ENCODE data around the gene TAF4. TPM values are rescaled to one million over a fixed set of nuclear protein-coding genes. Genes with fewer than 3 reads are reported as not detected.
A peak's percentile ranks its signal among the peaks of the same experiment; 100 is the strongest.
"Not testable (repeated sequence)": the region's sequence is repeated elsewhere in the genome, so short reads cannot be mapped to it uniquely, and the experiment has no call there.

TAF4 gene
- total RNA-seq, 1 experiment from 2014 or later, result 2.5 TPM

DNA sequence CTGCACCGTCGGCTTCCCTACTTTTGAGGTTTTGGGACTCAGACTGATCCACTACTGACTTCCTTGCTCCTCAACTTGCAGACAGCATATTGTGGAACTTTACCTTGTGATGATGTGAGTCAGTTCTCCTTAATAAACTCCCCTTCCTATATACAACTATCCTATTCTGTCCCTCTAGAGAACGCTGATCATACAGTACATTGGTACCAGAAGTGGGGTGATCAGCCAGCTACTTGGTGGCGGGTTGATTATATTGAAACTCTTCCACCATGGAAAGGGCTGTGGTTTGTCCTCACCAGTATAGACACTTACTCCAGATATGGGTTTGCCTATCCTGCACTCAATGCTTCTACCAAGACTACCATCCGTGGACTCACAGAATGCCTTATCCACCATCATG lies 7.6 kb upstream of the TAF4 start:
- no peak for DNase-seq (ENCODE audit: low read depth)

DNA sequence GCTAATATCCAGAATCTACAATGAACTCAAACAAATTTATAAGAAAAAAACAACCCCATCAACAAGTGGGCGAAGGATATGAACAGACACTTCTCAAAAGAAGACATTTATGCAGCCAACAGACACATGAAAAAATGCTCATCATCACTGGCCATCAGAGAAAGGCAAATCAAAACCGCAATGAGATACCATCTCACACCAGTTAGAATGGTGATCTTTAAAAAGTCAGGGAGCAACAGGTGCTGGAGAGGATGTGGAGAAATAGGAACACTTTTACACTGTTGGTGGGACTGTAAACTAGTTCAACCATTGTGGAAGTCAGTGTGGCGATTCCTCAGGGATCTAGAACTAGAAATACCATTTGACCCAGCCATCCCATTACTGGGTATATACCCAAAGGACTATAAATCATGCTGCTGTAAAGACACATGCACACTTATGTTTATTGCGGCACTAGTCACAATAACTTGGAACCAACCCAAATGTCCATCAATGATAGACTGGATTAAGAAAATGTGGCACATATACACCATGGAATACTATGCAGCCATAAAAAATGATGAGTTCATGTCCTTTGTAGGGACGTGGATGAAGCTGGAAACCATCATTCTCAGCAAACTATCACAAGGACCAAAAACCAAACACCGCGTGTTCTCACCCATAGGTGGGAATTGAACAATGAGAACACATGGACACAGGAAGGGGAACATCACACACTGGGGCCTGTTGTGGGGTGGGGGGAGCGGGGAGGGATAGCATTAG lies 6.2 kb upstream of the TAF4 start:
- DNase-seq (ENCODE audit: low read depth), result not testable (repeated sequence)

DNA sequence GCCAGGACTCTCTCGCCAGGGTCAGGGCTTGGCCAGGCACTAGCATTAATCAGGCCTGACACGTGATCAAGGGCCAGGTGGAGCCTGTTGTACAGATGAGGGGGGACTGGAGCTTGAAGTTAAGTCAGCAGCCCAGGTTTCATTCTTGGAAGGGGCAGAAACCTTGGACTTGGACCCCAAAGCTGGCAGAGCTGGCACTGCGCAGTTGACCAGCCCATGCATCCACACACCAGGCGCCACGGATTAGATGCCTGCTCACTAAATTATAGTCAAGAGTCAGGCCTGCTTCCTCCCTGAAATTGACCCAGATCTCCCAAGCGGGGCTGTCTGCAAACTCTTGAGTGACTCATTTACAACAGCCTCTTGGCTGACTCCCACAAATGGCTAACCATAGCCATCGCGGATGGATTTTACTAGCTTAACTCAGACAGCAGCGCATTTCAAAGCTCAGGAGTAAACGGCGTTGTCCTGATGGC lies 4.1 kb upstream of the TAF4 start:
- peak; percentile 68 for DNase-seq (ENCODE audit: low read depth)

- no peak for DNase-seq (ENCODE audit: low read depth)
Observed at GRCh38 chr20:62068997-62069396, 3.3 kb upstream of the TAF4 start.

- DNase-seq (ENCODE audit: low read depth), result no peak
Observed at GRCh38 chr20:62067547-62068260, 2.0 kb upstream of the TAF4 start.

DNA sequence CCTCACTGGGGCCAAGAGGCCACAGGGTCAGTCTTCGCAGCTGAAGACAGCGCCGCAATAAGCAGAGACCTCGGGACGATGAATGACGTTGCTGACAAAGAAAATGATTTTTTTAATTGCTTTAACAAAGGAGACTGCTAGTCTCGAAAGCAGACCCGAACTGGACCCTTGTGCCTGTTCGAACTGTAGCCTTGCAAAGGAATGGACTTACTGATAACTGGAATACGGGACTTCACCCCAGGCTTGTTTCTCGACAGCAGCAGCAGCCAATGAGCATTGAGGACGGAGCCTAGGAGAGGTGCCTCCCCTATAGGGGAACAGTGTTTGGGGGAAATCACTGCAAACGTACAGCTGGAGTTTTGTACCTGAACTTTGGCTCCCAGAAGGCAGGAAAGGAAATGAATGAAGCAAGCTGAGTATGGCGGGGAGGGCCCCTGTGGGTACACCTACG lies 1.3 kb upstream of the TAF4 start:
- DNase-seq (ENCODE audit: low read depth), result no peak

DNA sequence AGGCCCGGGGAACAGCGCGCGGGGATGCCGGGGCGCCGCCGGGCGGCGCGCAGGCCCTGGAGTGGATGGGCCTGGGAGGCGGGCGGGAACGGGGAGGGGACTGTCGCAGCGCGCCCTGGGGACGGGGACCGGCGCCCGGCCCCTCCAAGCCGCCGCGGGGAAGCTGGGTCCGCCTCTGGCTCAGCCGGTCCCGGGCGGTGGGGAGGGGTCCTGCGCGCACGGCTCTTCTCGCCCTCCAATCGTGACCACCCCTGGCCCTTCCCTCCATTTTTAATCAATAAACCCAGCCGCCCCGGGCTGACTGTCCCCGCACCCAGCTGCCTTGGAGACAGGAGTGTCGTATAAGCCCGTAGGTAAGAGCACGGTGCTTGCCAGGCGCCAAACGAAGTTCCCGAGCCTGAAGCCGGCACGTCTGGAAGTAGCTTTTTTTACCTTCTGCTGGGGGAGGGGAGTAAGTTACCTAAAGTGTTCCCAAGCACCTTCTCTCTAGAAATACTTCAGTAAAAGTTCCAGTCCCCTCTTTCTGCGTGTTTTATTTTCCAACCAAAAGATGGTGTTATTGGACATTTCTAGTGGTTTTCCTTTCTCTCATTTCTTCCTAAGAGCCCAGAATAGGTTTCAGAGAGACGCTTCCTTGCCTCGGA lies 780 bp upstream of the TAF4 start:
- DNase-seq (ENCODE audit: low read depth), result peak; percentile 44

- peak; percentile 28 for DNase-seq (ENCODE audit: low read depth)
Observed at GRCh38 chr20:62064770-62065673, 659 bp downstream of the TAF4 start.

DNA sequence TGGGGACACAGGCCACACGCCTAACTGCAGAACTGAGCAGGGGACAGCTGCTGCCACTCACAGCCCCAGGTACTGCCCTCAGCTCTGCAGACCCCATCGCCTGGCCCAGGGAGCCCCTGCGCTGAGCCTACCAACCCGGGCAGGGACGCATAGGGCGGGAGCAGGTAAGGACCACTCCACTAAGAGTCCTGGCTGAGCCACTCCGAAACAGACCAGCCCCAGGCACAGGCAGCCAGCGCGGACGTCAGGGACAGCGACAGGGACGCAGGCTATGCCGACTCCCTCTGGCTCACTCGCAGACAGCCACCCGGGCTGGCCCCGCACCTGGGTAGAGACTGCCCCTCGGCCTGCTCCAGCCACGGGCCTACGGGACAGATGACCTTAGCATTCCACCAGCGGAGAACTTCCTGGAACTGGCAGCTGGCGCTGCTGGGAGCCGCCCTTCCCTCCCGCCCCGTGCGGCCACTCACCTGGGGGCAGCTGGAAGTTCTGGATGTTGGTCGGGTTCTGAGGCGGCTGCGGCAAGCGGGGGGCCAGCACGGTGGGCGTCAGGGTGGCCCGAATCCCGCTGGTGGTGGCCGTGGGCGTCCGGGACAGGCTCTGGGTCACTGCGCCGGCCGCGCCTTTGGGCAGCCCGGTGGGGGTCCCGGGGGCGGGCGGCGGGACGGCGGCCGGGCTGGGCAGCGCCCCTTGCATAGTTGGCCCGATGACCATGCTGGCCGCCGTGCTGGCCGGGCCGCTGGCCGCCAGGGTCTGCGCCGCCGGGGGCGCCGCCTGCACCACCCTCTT lies 1.5 kb downstream of the TAF4 start:
- no peak for DNase-seq (ENCODE audit: low read depth)

DNA sequence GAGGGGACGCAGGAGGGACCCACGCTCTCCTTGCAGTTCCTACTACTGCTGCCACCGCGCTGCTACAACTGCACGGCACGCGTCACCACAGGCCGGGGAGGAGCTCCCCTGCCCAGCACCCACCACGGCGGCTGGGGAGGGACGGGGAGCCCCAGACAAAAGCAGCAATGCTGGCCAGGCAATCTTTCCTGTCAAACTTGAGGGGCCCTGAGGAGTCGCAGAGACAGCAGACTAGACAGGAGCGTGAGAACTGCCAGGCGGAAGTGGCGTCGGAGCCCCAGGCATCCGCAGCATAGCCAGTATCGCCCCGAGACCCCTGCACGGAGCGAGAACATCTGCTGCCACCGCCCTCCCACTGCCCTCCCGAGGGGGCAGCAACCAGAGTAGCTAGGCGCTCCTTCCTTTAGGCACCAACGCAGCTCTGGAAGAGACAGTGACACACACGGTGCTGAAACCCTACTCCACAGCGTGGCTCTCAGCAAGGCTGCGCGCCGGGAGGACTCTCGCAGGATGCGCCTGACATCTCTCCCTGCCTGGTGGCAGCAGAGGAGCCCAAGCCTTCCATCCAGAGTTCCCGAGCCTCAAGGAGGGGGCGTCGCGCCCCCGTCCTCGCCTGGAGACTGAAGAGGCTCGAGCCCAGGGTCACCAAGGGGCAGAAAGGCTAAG lies 2.2 kb downstream of the TAF4 start:
- no peak for DNase-seq (ENCODE audit: low read depth)

- no peak for DNase-seq (ENCODE audit: low read depth)
Observed at GRCh38 chr20:62062661-62063314, 2.9 kb downstream of the TAF4 start.

GRCh38 chr20:62061851-62062423 lies 3.7 kb downstream of the TAF4 start:
- no peak for DNase-seq (ENCODE audit: low read depth)

DNA sequence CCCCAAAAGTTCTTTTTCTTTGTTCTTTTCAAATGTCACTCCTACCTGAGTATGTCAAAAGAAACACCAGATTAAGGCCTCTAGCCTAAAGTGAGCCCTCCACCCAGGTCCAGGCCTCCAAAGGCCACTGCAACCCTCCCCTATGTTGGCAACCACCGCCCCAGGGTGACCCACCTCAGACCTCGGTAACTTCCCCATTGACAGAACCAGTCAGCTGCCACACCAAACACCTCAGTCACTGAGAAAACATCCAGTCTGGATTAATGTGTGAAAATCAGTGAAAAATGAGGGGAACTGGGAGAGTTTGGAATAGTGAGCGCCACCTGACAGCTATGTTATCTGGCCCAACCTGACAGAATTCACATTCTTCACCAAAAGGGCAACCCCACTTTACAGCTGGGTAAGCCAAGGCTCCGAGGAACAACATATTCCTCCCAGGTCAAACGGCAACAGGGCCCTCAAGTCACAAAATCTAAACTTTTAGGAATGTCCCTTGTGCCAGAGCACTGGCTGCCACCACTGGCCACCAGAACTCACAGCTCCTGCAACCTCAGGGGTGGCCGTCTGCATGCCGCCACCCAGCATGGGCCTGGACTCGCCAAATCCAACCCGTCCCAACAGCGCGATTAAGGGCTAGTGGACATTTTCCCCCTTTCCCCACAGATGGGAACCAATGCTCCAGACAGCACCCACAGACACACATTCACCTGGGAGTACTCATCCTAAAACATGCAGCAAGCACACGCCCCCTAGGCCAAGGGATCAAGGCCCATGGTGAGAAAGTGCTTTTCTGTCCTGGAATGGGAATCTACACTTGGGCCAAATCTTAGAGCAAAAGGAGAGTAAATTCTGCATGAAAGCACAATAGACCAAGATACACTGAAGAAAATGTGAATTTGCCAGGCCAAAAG lies 4.8 kb downstream of the TAF4 start:
- no peak for DNase-seq (ENCODE audit: low read depth)

DNA sequence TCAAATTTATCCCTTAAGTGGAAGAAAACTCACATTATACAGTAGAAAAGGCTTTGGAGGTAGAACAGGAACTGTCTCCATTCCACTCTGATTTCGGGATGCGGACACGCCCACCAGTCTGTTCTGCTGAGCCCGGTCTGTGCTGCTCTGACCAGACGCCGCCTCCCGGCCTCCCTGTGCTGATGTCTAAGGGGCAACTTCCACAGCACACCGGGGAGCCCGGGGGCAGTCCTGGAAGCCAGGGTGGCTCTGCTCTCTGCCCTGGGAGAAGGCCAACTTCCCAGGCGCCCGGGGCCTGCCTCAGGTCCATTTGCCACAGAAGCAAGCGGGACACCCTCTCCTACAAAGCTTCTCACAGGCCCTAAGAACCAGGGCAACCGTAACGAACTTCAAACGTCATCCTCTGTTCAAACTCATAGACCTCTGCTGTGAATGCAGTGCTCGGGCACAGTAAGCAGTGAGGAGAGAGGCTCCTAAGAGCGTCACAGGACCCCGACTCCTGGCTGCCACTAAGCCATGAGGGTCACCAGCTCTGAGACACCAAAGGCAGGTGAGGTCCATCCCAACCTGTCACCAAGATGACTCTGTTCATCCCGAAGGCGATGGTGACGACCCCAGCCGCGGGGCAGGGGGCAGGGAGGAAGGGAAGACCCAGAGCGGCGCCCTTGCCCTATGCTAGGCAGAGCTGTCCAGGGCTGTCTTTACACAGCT lies 5.6 kb downstream of the TAF4 start:
- DNase-seq (ENCODE audit: low read depth), result no peak

DNA sequence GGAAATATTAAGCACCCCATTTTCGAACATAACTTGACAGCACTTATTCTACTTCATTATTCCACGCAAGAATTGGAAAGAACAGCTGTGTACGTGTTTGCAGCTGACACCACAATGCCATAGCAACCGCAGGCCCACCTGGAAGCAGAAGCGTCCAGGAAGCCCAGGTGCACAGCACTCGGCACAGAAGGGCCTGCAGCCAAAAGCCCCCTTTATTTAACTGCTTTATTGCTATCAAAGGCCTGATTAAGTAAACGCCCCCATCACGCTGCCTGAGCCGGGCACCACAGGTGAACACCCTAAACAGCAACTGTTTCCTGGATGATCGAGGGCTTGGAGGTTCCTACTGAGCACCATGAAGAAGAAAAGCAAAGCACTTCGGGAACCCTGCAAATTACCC lies 6.3 kb downstream of the TAF4 start:
- DNase-seq (ENCODE audit: low read depth), result no peak

DNA sequence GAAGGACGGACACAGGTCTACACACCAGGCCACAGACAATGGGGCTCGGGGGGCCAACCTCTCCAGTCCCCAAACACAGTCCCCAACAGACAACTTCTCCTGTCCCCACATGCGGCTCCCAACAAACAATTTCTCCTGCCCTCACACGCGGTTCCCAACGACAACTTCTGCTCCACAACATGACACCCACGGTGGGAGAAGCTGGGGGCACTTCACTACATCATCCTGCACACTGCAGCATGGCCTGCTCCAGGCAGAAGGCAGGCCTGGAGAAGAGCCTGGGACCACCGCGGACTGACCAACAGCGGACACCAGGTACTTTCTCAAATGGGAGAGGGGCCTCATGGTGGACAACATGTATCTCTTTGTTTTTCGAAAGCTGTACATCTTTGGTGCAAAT lies 6.7 kb downstream of the TAF4 start:
- DNase-seq (ENCODE audit: low read depth), result no peak

- no peak for DNase-seq (ENCODE audit: low read depth)
Observed at GRCh38 chr20:62056975-62057374, 8.7 kb downstream of the TAF4 start.

- DNase-seq (ENCODE audit: low read depth), result no peak
Observed at GRCh38 chr20:62056377-62056776, 9.3 kb downstream of the TAF4 start.
